Keratinocyte (primary cell): ENCODE data around the gene NR1I3. TPM values are rescaled to one million over a fixed set of nuclear protein-coding genes. Genes with fewer than 3 reads are reported as not detected.

ENCODE experiments used
- DNase-seq: peaks from one replicate; pipeline ENCODE4 v3.0.0-alpha.2; 2011; ENCODE audit warnings: low read depth, missing footprints, low spot score
- FAIRE-seq: peaks from 2 replicates; lab custom pipeline; 2011; peaks lifted over from hg19 to GRCh38; lab: Jason Lieb, UNC
- H2AFZ ChIP-seq: 2 replicates; pipeline ENCODE4 v1.6.0; 2012; ENCODE audit warnings: low read length, control low read depth, inconsistent platforms; ENCODE audit not compliant: control insufficient read depth
- H3K27ac ChIP-seq: 2 replicates; pipeline ENCODE4 v1.5.1; 2011; ENCODE audit warnings: low read length; ENCODE audit not compliant: control insufficient read depth, insufficient read depth
- H3K27me3 ChIP-seq: 3 replicates; pipeline ENCODE4 v1.6.0; 2011; ENCODE audit warnings: low read length; ENCODE audit not compliant: control insufficient read depth, insufficient read depth; ENCODE audit errors: extremely low read depth
- H3K36me3 ChIP-seq, 2 experiments: 2 replicates in 1 of 2; 3 replicates in 1 of 2; pipeline ENCODE4 v1.5.1; 2011; ENCODE audit warnings: low read length in 2 of 2, mild to moderate bottlenecking in 1 of 2; ENCODE audit not compliant: control insufficient read depth in 2 of 2, insufficient read depth in 2 of 2; ENCODE audit errors: extremely low read depth in 1 of 2
- H3K4me1 ChIP-seq: 3 replicates; pipeline ENCODE4 v1.5.1; 2011; ENCODE audit warnings: low read length; ENCODE audit not compliant: control insufficient read depth, insufficient read depth; ENCODE audit errors: extremely low read depth
- H3K4me2 ChIP-seq: 3 replicates; pipeline ENCODE4 v1.6.0; 2011; ENCODE audit warnings: low read depth, low read length; ENCODE audit not compliant: control insufficient read depth, insufficient read depth; ENCODE audit errors: extremely low read depth
- H3K4me3 ChIP-seq, 3 experiments: fragments of 200-600 bp in 1 of 3; sonication (generic) in 1 of 3; 2 replicates in 2 of 3; 3 replicates in 1 of 3; pipeline ENCODE4 v1.5.1; 2011 to 2016; ENCODE audit warnings: low read length in 3 of 3, mild to moderate bottlenecking in 3 of 3, control low read depth in 2 of 3, inconsistent platforms in 1 of 3, low read depth in 1 of 3, mixed read lengths in 1 of 3, mixed run types in 1 of 3, moderate library complexity in 1 of 3; ENCODE audit not compliant: control insufficient read depth in 2 of 3, insufficient read depth in 2 of 3; ENCODE audit errors: extremely low read depth in 1 of 3
- H3K79me2 ChIP-seq: 2 replicates; pipeline ENCODE4 v1.6.0; 2012; ENCODE audit warnings: low read length; ENCODE audit not compliant: control insufficient read depth, insufficient read depth
- H3K9ac ChIP-seq: 3 replicates; pipeline ENCODE4 v1.6.0; 2011; ENCODE audit warnings: low read length; ENCODE audit not compliant: control insufficient read depth, insufficient read depth; ENCODE audit errors: extremely low read depth
- H3K9me1 ChIP-seq: 3 replicates; pipeline ENCODE4 v1.6.0; 2011; ENCODE audit warnings: low read length; ENCODE audit not compliant: control insufficient read depth, insufficient read depth; ENCODE audit errors: extremely low read depth
- H3K9me3 ChIP-seq: 2 replicates; pipeline ENCODE4 v1.5.1; 2012; ENCODE audit warnings: low read depth, low read length; ENCODE audit not compliant: control insufficient read depth
- H4K20me1 ChIP-seq: 3 replicates; pipeline ENCODE4 v1.6.0; 2011; ENCODE audit warnings: low read length; ENCODE audit not compliant: control insufficient read depth, insufficient read depth; ENCODE audit errors: extremely low read depth
- EZH2 ChIP-seq: IDR thresholded peaks from one replicate; pipeline ENCODE4 v1.6.1; 2012; ENCODE audit warnings: inconsistent platforms, mild to moderate bottlenecking, low read length, moderate library complexity
- dilution Hi-C: fragments of 300-500 bp; cut with MboI; formaldehyde crosslinking; loops from one replicate; pipeline ENCODE4 v1.7.0; 2020; ENCODE audit warnings: low sequenced_read_pairs; ENCODE audit not compliant: extremely low pct_ligation_motif_present
- polyA plus RNA-seq, 5 experiments: library from polyadenylated mRNA; depleted of rRNA in 3 of 5; stranded (reverse) in 3 of 5; stranded (forward) in 1 of 5; unstranded in 1 of 5; fragments of >200 nt; gene quantifications; 1 replicate in 1 of 5; 2 replicates in 3 of 5; 3 replicates in 1 of 5; pipeline versions ENCODE4 v1.2.1 to v1.2.3, GENCODE V29; 2011 to 2012; ENCODE audit warnings: missing spikeins in 2 of 5, low read depth in 1 of 5, low replicate concordance in 1 of 5
- TF ChIP-seq, protein P1 (sequence below), 3 experiments: IDR thresholded peaks in 1 of 3; conservative IDR thresholded peaks in 1 of 3; optimal IDR thresholded peaks in 1 of 3; 2 replicates in 2 of 3; 3 replicates in 1 of 3; pipeline versions ENCODE3 to v1.5.1; 2011; ENCODE audit warnings: low read length in 3 of 3, mild to moderate bottlenecking in 3 of 3, moderate library complexity in 2 of 3, control low read depth in 1 of 3, inconsistent platforms in 1 of 3; ENCODE audit not compliant: insufficient read depth in 2 of 3; ENCODE audit errors: extremely low read depth in 1 of 3

NR1I3 gene
- polyA plus RNA-seq, 1 donor (not counting 4 experiments of a cell fraction or from before 2014, with no cell fraction given), result not detected

GRCh38 chr1:161193561-161194235 lies 44.3 kb downstream of the NR1I3 start:
- FAIRE-seq (no peak), DNase-seq (no peak)
- no peaks in the 10 kb centered on the region for H4K20me1 ChIP-seq
- no peaks in the 10 kb centered on the region for H3K36me3 ChIP-seq
- H2AFZ ChIP-seq, result no peak overlapping the region
- no peaks in the 10 kb centered on the region for H3K9me3 ChIP-seq
- no peak overlapping the region for H3K9ac ChIP-seq
- dilution Hi-C loops, result no loop called here
- peaks cover 10% of the 10 kb centered on the region for H3K4me1 ChIP-seq
- no peak overlapping the region for H3K4me3 ChIP-seq
- no peak overlapping the region for H3K27ac ChIP-seq
- H3K27me3 ChIP-seq, result no peaks in the 10 kb centered on the region
- H3K4me2 ChIP-seq, result no peak overlapping the region
- H3K9me1 ChIP-seq, result no peaks in the 10 kb centered on the region
- H3K79me2 ChIP-seq, result no peaks in the 10 kb centered on the region
- no peak for TF ChIP-seq EZH2
- TF ChIP-seq, protein P1, sequence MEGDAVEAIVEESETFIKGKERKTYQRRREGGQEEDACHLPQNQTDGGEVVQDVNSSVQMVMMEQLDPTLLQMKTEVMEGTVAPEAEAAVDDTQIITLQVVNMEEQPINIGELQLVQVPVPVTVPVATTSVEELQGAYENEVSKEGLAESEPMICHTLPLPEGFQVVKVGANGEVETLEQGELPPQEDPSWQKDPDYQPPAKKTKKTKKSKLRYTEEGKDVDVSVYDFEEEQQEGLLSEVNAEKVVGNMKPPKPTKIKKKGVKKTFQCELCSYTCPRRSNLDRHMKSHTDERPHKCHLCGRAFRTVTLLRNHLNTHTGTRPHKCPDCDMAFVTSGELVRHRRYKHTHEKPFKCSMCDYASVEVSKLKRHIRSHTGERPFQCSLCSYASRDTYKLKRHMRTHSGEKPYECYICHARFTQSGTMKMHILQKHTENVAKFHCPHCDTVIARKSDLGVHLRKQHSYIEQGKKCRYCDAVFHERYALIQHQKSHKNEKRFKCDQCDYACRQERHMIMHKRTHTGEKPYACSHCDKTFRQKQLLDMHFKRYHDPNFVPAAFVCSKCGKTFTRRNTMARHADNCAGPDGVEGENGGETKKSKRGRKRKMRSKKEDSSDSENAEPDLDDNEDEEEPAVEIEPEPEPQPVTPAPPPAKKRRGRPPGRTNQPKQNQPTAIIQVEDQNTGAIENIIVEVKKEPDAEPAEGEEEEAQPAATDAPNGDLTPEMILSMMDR (optimal IDR thresholded peaks at IDR 0.05 in 1 of 3, IDR thresholded peaks at IDR 0.05 in 1 of 3, conservative IDR thresholded peaks at IDR 0.05 in 1 of 3; ENCODE audit: extremely low read depth in 1 of 3, insufficient read depth in 2 of 3, low read length in 3 of 3), result no peak

GRCh38 chr1:161192476-161193465 lies 45.2 kb downstream of the NR1I3 start:
- Histone ChIP-seq H3K4me3 (no peak overlapping the region), H4K20me1 (no peaks in the 10 kb centered on the region), H3K79me2 (no peaks in the 10 kb centered on the region), H2AFZ (no peak overlapping the region), H3K9me1 (no peaks in the 10 kb centered on the region), H3K9ac (no peak overlapping the region), H3K27ac (no peak overlapping the region), H3K4me2 (no peak overlapping the region), H3K27me3 (no peaks in the 10 kb centered on the region), H3K9me3 (no peaks in the 10 kb centered on the region), H3K36me3 (no peaks in the 10 kb centered on the region), H3K4me1 (peaks cover 1% of the 10 kb centered on the region)
- no peak for TF ChIP-seq EZH2
- TF ChIP-seq, protein P1 (optimal IDR thresholded peaks at IDR 0.05 in 1 of 3, IDR thresholded peaks at IDR 0.05 in 1 of 3, conservative IDR thresholded peaks at IDR 0.05 in 1 of 3; ENCODE audit: extremely low read depth in 1 of 3, insufficient read depth in 2 of 3, low read length in 3 of 3), result peak; percentile 87 to 97 (median 90)
- no peak for DNase-seq
- peak; percentile 78 for FAIRE-seq
- dilution Hi-C loops, result no loop called here
